K562 (cell line): ENCODE results near the gene ZNF362.
A peak's percentile ranks its signal among the peaks of the same experiment; 100 is the strongest.

Experiments
- EP300 ChIP-seq: IDR thresholded peaks from 2 replicates; pipeline ENCODE4 v1.6.1; 2012; ENCODE audit warnings: low read length, improper control_type of control experiment
- HNRNPK ChIP-seq: fragments of 200-400 bp; formaldehyde crosslinking; IDR thresholded peaks from one replicate; pipeline ENCODE4 v1.6.1; 2018; ENCODE audit warnings: mild to moderate bottlenecking, low read depth, low read length; ENCODE audit not compliant: poor library complexity, severe bottlenecking
- NCOA1 ChIP-seq: fragments of 450-650 bp; IDR thresholded peaks from 2 replicates; pipeline ENCODE4 v1.6.1; 2016; ENCODE audit warnings: low read depth
- ZKSCAN1 ChIP-seq: fragments of 150-350 bp; IDR thresholded peaks from 2 replicates; pipeline ENCODE4 v1.6.1; 2016; ENCODE audit warnings: low read depth, low read length
- ZNF311 ChIP-seq: fragments of 250-450 bp; sonication (Bioruptor Pico); IDR thresholded peaks from 2 replicates; pipeline ENCODE4 v1.4.0; 2020; ENCODE audit warnings: mild to moderate bottlenecking, moderate library complexity
- TF ChIP-seq, protein P1 (sequence below): fragments of 450-650 bp; IDR thresholded peaks from 2 replicates; pipeline ENCODE4 v1.6.1; 2017; ENCODE audit warnings: antibody characterized with exemption, mild to moderate bottlenecking
- TF ChIP-seq, protein P2 (sequence below): sonication (generic); formaldehyde crosslinking; IDR thresholded peaks from 2 replicates; pipeline ENCODE4 v1.5.0; 2020; ENCODE audit warnings: missing genetic modification reagents
- TF ChIP-seq, protein P3 (sequence below), 2 experiments: IDR thresholded peaks; 2 replicates each; pipeline ENCODE4 v1.6.1; 2012; ENCODE audit warnings: improper control_type of control experiment in 2 of 2, low read depth in 2 of 2, low read length in 2 of 2, borderline replicate concordance in 1 of 2

DNA sequence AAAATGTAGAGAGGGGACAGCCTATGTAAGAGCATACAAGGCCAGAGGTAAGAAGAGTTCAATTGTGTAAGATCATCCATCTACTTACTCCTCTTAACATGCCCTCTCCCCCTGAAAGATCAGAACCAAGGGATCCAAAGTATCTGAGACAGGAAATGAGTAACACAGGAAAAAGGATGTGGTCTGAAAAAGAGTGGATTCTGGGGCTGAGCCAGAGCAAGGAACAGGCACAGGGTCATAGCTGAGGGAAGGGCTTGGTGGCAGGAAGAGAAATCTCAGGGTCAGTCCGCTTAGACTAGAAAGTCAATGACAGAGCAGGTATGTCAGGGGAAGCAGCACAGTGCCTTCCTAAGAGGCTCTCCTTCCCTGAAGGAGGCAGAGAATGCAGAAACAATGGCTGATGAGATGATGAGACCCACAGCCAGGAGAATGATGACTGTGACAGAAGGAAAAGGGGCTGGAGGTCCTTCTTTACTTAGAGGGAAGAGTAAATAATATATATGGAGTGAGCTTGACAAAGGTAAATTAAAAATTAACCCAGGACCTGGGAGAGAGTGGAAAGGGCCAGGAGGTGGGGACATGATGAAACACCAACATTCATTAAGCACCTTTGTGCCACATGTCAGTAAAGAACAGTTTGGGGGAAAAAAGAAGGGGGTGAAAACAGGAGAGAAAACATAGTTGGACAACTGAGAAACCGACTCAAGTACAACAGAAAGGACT lies 90.8 kb downstream of the ZNF362 start:
- TF ChIP-seq HNRNPK (no peak), ZKSCAN1 (no peak), ZNF311 (CRISPR knock-in tag) (no peak), NCOA1 (no peak), EP300 (0 out of 2 replicates have a peak, but pooled peaks have one; percentile 19)
- TF ChIP-seq, protein P1, sequence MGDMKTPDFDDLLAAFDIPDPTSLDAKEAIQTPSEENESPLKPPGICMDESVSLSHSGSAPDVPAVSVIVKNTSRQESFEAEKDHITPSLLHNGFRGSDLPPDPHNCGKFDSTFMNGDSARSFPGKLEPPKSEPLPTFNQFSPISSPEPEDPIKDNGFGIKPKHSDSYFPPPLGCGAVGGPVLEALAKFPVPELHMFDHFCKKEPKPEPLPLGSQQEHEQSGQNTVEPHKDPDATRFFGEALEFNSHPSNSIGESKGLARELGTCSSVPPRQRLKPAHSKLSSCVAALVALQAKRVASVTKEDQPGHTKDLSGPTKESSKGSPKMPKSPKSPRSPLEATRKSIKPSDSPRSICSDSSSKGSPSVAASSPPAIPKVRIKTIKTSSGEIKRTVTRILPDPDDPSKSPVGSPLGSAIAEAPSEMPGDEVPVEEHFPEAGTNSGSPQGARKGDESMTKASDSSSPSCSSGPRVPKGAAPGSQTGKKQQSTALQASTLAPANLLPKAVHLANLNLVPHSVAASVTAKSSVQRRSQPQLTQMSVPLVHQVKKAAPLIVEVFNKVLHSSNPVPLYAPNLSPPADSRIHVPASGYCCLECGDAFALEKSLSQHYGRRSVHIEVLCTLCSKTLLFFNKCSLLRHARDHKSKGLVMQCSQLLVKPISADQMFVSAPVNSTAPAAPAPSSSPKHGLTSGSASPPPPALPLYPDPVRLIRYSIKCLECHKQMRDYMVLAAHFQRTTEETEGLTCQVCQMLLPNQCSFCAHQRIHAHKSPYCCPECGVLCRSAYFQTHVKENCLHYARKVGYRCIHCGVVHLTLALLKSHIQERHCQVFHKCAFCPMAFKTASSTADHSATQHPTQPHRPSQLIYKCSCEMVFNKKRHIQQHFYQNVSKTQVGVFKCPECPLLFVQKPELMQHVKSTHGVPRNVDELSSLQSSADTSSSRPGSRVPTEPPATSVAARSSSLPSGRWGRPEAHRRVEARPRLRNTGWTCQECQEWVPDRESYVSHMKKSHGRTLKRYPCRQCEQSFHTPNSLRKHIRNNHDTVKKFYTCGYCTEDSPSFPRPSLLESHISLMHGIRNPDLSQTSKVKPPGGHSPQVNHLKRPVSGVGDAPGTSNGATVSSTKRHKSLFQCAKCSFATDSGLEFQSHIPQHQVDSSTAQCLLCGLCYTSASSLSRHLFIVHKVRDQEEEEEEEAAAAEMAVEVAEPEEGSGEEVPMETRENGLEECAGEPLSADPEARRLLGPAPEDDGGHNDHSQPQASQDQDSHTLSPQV, result no peak
- TF ChIP-seq, protein P2, sequence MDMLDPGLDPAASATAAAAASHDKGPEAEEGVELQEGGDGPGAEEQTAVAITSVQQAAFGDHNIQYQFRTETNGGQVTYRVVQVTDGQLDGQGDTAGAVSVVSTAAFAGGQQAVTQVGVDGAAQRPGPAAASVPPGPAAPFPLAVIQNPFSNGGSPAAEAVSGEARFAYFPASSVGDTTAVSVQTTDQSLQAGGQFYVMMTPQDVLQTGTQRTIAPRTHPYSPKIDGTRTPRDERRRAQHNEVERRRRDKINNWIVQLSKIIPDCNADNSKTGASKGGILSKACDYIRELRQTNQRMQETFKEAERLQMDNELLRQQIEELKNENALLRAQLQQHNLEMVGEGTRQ (CRISPR knock-in tag), result no peak
- TF ChIP-seq, protein P3, sequence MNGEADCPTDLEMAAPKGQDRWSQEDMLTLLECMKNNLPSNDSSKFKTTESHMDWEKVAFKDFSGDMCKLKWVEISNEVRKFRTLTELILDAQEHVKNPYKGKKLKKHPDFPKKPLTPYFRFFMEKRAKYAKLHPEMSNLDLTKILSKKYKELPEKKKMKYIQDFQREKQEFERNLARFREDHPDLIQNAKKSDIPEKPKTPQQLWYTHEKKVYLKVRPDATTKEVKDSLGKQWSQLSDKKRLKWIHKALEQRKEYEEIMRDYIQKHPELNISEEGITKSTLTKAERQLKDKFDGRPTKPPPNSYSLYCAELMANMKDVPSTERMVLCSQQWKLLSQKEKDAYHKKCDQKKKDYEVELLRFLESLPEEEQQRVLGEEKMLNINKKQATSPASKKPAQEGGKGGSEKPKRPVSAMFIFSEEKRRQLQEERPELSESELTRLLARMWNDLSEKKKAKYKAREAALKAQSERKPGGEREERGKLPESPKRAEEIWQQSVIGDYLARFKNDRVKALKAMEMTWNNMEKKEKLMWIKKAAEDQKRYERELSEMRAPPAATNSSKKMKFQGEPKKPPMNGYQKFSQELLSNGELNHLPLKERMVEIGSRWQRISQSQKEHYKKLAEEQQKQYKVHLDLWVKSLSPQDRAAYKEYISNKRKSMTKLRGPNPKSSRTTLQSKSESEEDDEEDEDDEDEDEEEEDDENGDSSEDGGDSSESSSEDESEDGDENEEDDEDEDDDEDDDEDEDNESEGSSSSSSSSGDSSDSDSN (IDR thresholded peaks at IDR 0.05; ENCODE audit: borderline replicate concordance in 1 of 2, low read depth in 2 of 2, low read length in 2 of 2), result no peak
